NCI-H2171 (cell line): ENCODE results near the gene LEF1.

ENCODE experiments used
- DNase-seq: peaks from one replicate; lab custom pipeline; 2025; lab: John Stamatoyannopoulos, UW

LEF1 gene

DNA sequence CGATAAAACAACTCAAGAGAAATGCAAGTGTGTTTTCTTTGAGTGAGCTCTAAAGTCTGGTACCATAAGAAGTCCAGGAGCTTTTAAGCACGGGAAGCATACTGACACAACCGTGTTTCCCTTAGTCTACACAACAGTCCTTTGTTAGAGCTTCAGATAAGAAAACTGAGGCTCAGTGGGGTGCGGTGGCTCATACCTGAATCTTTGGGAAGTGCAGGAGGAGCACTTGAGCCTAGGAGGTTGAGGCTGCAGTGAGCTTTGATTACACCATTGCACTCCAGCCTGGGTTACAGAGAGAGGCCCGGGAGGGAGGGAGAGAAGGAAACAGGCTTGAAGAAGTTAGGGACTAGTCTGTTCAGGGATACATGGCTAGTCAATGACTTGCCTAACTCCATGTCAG is 21.9 kb downstream of the LEF1 start:
- no peak for DNase-seq

DNA sequence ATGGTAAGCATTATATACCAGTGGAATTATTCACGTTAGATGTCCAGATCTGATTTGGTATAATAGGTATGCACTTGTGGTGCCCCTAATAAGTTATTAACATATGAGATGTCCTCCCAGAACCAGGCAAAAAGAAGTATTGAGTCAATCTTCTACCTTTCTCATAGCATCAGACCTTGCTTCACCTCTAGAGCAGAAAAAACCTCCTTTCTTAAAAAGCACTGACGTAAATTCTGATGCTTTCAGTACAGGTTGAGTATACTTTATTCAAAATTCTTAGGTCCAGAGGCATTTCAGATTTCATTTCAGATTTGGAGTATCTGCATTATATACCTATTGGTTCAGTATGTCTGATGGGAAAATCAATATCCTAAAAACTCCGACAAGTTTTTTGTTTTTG is 22.4 kb downstream of the LEF1 start:
- DNase-seq, result no peak

DNA sequence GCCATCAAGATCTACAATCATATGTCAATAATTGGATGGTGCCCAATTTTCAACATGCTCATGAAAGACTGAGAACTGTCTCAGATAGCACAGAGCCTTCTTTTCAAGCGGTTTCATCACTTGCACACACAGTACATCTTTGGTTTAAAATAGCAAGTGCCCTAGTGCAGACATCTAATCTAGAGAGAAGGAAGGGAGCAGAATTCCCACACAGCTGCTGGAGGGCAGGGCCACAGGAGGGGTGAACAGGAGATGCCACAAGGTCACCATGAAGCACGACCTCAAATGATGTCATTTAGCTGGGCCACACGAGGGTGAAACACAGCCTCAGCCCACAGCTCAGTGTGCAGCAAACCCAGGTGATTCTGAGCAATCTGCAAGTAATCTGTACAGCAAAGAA is 24.3 kb downstream of the LEF1 start:
- DNase-seq, result no peak

DNA sequence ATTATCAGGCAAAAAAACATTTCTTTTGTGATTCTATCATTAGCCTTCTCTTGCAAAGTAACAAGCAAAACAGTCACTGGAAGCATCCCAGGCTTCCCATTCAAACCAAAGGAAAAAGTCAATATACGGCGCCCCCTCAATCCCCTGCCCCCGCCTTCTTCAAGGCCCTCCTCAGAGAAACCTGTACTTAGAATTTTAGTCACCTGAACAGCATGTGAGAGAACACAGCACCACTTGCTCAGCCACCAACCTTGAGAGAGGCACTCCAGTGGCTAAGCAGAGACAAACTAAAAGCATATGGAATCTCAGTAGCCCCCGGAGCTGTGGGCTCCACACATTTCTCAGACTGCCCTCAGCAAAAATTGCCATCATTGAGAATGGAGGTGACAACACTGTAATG is 25.2 kb downstream of the LEF1 start:
- no peak for DNase-seq

DNA sequence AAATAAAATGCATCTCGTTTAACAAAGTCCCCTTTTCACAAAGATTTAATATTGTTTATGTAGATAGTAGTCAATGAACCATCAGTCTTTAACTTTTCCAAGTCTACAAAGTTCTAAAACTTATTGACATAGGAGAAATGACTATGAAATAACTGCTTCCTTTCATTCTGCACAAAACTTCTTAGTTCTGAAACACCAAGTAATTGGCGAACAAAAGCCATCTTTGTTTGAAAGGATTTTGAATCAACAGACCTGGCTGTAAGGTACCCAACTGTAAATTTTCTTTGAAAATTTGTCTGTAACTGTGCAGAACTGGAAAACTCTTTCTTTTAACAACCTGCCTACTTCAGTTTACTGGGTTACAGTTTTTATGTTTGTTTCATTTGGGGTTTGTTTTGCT is 25.9 kb downstream of the LEF1 start:
- DNase-seq, result no peak

DNA sequence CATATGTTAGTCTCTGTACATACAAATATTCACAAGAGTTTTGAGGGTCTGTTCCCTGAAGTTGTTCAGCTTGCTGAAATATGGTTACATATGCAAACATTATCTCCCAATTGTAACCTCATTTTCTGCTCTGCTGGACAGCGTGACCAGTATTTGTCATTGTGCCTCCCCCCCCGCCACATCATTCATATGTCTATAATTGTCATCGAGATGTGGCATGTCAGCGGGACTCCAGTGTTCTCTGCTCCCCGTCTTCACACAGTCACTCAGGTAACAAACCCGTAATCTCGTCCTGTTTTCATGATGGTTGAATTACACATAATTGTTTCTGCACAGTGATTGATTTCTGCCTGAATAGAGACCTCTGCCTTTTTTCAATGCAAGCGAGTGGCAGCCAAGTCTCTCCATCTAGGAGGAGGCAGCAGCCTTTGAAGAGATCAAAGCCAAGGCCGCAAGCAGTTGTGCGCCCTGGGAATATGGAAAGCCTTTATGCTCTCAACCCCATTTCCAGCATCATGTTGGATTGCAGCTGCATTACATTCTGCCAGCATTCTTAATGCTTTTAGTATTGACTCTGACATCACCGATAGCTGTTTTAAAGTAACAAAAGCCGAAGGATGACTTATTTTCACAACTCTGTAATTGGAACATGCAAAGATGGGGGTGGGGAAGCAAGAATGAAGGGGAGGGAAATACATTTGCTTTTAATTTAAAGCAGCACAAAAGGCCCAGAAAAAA is 27.4 kb downstream of the LEF1 start:
- no peak for DNase-seq

DNA sequence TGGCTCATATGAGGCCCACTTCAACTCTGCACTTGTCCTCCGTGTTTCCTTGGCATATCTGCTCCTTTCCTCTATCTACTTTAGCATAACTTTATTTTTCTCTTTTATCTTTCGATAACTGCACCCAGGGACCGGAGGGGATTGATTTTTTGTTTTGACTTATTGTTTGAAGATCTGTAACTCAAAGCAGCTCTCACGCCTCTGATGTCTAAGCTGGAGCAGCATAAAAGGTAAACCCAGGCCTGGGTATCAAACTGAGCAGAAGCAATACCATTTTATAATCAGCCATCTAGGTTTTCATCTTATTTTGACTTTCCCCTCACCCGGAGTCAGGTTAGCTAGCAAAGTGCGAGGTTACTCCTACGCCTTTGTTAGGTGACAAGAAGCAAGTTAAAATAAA is 28.4 kb downstream of the LEF1 start:
- no peak for DNase-seq

DNA sequence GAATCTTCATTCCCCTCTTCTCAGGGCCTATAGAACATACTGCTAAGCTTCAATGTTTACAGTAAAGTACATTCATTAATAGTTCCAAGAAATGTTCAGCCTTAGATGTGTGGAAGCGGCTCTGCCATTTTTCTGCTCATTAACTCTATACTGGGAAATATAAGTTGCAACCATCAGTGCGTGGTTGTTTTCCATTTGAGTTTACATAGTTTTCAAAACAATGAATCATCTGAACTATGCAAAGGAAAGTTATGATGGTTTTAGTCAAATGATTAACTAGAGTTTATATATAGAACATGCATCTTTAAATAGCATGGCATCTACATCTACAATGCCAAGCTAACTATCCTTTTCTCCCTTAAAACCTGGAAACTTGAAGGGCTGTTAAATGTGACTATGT is 29.6 kb downstream of the LEF1 start:
- DNase-seq, result no peak

DNA sequence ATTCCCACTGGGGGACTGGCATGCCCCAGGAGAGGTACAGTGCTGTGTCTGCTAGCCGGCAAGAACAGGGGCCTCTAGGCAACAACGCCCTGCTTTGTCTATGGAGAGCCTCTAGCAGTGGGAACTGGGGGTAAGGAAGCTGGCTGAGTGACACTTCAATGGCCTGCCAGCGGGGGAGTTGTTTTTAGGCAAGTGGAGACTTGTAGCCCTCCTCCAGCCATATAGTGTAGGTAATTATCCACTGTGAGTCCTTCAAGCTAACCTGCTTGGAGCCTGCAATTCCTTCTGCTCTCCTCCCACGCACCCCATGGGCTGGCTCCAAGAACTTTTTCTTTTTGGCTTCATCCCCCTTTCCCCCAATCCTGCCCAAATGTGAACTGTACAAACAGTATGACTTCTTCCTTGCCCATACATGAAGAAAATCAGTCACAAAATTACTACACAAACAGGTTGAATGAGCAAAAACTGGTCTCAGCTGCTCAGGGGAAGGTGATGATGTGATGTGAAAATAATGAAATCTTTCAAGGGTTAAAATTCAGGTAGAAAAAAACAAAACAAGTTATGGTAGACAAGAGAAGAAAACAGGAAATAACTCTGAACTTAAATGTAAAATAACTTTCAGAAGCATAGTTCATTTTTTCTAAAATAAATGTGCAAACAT is 33.1 kb downstream of the LEF1 start:
- no peak for DNase-seq

DNA sequence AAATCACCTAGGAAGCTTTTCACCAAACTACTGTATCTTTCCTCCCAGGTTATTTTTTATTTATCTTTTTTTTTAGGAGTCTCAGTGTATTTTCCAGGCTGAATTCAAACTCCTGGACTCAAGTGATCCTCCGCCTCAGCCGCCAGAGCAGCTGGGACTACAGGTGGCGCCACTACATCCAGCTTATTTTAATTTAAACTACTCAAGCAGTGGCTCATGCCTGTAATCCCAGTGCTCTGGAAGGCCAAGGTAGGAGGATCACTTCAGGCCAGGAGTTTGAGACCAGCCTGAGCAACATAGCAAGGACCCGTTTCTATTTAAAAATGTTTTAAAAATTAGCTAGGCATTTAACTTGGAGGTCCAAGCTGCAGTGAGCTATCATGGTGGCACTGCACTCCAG is 37.8 kb downstream of the LEF1 start:
- no peak for DNase-seq

DNA sequence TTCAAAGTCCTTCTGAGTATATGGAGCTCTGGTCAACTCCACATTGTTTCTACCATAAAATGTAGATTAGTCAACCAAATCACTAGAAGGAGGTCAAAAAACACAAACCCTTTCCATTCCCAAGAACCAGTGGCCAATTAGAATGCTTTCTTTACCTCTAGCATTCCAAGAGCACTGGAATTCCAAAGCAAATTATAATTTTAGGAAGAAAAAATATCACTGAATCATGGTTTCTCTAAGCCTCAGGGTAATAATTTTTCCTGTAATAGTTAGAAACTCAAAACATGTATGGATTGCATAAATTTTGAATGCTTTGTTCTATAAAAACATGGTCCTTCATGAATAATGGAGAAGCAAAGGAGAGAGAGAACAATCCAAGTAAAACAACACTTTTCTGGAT is 39.5 kb downstream of the LEF1 start:
- DNase-seq, result no peak

DNA sequence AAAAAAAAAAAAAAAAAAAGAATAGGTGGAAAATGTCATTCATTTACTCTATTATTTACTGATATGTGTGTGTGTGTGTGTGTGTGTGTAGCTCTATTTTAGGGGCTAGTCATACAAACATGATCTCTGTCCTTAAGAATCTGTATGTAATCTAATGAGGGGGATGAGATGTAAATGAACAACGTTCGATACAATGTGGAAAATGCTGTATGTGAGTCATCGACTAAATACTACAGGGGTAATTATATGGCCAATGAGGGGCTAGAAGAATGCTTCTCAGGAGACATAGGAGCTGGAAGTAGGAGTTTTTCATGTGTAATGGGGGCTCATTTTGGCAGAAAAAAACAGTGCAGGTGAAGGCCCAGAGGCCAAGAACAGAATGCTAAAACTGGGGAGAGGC is 41.9 kb downstream of the LEF1 start:
- DNase-seq, result no peak

DNA sequence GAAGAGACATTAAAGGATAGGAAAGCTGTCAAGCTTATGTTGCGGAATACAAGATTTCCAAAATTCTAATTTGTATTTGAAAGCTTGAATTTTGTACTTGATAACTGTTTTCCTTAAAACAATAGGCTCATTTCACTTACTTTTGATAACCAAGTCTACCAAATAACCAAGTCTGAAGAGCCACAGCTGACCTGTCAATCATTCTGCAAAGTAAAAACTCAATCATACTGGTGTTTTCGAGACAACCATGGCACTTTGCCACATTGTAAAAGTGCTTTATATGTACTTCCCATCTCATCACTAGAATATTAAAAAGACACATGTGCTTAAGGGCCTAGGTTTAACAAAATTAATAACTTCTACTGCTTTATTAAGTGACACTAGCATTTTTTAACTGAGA is 47.9 kb downstream of the LEF1 start:
- DNase-seq, result no peak

DNA sequence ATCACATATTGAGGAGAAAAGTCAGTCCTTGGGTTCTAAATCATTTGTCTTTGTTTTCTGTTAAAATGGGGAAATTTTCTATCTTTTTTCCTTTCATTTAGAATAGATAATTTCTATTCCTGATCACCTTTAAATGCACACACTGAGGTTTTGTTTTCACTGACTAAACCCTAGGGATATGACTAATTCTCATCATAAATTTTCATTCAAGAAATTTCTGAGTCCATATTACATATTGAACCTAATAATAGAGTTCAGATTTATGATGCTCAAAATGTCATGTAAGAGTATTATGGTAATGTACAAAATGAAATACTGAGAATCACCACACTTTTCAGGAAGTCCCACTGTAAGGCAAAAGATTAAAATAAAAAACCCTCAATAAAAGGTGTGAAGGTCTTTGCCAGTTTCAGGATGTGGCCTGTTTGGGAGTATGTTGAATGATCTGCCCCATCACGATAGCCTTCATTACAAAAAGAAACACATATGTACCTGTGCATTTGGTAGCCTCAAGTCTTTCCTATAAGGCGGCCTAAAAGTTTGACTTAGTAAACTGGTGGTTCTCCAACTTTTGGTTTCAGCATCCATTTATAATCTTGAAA is 49.4 kb downstream of the LEF1 start:
- DNase-seq, result no peak

DNA sequence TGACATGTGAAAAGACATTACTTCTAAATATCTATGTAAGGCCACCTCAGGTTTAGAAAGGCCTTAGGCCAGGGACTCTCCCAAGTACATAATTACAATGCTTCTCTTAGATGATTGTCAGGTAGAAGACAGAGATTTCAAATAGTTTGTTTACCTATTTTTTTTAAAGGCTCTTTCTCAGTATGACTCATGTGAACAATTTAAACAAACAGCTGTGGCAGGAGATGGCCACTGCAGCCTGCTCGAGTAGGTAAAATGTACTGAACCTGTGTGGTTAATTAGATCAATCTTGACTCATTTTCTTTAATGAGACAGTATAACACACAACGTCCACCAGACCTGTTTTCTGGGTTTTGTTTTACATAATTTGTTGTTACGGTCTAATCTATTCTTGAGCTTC is 50.2 kb downstream of the LEF1 start:
- DNase-seq, result no peak

DNA sequence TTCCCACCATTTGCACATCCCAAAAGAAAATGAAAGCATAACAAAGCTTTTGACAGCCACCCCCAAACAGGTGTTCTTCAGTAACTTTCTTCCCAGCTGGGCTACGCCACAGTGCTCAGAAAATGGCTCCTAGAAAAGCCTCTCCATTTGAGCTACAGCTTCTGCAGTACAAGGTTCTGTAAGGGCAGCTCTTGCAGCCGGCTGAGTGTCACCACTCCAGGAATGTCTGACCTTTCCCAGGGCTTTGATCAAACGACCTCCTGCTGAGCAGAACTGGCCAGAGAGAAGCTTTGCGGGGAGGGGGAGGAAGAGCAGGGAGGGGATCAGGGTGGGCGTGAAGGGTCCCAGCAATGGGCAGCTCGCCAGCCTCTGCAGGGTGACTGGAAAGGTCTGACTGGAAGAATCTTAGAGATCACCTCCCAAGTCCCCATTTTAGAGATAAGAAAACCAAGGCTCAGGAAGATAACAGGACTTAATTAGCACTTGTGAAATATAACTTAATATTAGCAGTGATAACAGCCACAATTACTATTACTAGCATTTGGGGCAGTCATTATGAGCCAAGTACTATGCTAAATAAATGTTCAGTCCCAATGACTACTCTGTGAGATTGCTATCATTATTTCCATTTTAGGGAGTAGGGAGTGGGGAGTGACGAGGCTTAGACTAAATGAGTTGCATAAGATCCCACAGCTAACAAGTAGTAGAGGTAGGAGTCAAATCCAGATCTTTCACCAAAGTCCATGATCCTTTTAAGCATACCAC is 51.1 kb downstream of the LEF1 start:
- DNase-seq, result no peak

DNA sequence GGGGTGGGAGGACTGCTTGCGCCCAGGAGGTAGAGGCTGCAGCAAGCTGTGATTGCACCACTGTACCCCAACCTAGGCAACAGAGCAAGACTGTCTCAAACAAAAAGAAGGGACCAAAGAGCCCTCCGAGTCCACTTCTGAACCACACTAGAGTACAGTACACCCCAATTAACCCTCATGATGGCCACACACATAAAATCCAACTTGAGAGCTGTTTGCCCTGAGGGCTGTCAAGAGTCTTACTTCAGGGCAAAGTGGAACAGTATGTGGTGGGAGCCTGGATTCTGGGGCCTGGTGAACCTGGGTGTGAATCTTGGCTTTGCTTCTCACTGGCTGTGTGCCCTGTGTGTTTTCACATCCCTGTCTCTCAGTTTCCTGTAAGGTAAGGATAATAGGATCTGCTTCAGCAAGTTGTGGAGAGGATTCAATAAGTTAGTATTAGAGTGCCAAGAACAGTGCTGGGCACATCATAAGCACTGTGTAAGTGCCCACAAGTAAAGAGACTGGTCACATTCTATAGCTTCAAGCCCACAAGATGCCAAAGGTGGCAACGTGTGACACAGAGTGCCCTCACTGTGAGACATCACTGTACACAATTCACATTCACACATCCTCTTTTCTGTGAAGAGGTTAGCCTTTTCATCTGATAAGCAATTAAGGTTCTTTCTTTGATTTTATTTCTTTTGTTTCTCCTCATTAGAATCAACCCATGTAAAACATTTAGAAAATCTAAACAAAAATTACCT is 52.1 kb downstream of the LEF1 start:
- no peak for DNase-seq

DNA sequence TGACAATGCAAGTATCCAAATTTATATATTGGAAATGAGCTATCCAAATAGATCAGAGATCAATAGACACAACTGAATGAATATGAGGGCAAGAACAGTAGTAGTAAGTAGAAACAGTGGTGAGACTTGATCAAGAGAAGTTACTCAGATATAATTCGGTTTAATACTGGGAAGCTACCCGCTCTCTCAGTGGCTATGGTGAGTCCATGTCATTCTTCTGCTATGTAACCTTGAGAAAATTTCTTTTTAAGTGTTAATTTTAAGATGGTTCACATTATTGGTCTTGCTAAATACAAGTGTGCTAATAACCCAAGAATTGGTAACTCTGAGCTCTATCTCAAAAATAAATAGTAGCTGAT is 53.6 kb downstream of the LEF1 start:
- no peak for DNase-seq

DNA sequence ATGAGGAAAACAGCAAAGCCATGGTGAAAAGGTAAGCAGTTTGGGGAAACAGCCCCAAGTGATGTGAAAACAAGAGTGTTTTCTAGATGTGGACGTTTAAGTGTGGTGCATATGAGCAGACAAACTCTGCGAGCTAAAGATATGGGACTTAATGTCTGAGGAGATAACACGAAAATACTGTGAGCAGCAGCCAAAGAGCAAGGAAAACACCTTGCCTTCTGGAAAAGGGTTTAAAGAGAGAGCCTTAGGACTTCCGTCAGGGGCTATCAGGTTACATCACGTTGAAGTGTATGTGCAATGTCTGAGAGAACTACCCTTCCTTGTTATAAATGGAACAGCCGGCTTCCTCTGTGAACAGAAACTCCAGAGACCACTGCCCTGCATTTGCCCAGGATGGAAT is 54.2 kb downstream of the LEF1 start:
- DNase-seq, result no peak

DNA sequence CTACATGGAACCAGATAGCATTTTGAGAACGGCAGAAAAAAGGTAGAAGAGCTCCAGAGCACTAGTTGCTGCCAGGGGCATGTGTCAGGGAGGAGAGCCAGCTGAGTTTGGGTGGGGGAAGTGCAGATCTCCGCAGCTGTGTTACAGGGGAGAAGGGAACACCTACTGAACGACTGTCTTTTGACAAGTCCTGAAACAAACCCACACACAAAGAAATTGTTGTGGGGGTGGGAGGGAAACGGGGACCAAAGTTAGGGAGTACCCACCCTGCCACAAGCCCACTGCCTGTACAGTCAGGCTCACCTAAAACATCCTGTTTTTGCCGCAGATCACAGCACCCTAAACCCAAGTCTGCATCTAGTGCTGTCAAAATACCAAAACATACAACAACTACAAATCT is 55.5 kb downstream of the LEF1 start:
- DNase-seq, result no peak

DNA sequence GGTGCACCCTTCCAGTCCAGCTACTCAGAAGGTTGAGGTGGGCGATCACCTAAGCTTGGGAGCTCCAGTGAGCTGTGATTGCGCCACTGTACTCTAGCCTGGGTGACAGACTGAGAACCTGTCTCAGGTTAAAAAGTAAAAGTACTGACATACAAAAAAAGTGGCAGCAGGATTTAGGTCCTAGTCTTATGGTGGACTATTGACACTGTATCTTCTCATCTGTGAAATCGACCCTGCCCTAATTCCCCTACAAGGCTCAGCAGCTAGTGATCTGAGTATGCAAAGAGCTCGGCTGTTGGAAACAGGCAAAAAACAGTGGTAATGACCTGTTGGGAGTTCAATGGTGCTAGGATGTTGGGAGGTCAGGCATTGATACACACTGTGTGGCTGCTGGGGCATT is 57.0 kb downstream of the LEF1 start:
- no peak for DNase-seq

DNA sequence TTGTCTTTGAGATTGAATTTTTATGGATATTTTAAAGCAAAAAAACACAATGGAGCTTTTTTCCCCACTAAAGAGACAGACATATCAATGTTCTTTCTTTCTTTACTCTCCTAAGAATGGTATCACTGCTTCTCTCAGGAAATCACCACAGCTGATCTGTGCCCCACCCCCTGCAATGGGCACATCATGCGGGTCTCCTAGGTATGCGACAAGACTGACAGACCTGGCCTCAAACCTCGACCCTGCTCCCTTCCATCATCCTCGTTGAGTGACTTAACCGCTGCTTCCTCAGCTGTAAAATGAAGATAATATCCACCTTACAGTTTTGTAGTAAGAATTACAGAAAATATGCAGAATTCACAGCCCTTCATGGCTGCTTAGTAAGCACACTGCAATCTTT is 58.3 kb downstream of the LEF1 start:
- no peak for DNase-seq
